GM19351 (cell line): ENCODE measurements around the gene DRC7.

Source experiments
- ATAC-seq: cut with Tn5 transposase; IDR thresholded peaks from one replicate; pipeline ENCODE4 v1.9.1; 2021; ENCODE audit warnings: mild to moderate bottlenecking, moderate library complexity; ENCODE audit not compliant: unreplicated experiment

The DRC7 gene

DNA sequence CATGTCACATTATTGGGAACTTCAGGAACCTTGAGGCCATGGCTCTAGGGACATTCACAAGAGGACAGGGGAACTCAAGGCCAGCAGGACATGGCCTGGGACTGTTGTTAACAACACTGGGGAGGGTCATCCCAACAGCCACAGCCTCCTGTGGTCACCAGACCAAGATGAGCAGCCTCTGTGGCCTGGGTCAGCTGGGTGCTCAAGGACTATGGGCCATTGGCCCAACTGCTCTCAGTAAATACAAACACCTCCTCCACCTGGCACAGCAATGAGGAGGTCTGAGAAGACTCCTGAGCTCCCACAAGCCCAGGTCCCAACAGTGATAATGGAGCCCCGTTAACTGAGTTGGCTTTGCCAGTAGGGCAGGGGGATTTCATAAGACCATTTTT lies 86.7 kb downstream of the DRC7 start:
- ATAC-seq: no peak
